ENCODE results near the gene FAM78B.

Gene FAM78B

DNA sequence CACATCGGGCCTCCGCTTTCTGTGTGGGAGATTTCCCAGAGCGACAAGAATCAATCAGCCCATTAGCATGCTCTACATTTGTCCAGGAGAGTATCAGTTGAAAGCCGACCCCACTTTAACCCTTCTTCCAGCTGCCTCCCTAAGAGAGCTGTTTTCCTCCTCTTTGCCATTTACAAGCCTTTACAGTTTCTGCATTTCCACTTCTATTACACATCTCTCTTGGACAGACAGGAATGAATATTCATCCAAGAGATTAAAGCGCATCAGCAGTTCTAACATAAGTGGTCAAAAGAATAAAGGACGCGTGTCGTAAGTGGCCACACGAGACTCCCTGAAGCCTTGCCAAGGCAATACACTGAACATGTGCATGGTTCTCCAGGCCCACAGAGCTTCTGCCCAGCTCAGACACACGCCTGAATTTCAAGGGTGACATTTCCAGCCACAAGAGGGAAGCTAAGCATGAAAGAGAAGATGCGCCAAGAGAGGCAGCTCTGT, 47.3 kb downstream of the FAM78B start:
- no peak for DNase-seq (ENCODE audit: low spot score)

DNA sequence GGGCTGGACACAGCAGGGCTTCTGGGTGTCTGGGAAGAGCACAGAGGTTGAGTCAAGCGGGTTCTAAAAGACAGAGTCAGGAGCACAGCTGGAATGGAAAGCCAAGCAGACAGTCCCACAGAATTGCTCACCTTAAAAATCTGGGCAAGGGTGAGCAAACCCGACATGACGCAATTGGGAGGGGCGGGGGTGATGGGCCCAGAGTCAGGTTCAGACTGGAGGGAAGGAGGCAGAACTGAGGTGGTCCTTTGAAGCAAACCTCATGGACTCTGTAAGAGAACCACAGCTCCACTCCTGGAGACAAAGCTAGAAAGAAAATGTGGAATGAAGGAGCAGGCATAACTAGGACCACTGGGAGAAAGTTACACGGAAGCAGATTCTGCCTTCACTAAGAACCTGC, 49.0 kb downstream of the FAM78B start:
- DNase-seq (ENCODE audit: low spot score): no peak

DNA sequence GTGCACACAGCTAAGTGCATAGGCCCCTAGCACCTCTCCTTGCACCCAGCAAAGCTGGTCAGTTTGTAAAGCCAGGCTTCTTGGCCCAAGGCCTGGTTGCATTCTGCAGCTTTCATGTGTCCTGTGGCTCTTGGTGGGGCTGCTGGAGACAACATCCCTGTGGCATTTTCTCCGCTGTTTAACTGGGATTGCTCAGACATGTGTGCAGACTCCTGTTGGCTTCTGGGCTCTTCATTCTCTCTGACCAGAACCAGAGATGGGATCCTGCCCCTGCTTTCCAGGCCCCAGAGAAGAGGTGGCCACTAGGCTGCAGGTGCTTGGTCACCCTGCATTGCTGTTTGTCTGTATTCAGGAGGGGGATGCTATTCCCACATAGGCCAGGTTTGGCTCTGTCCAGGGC, 50.8 kb downstream of the FAM78B start:
- no peak for DNase-seq (ENCODE audit: low spot score)

DNA sequence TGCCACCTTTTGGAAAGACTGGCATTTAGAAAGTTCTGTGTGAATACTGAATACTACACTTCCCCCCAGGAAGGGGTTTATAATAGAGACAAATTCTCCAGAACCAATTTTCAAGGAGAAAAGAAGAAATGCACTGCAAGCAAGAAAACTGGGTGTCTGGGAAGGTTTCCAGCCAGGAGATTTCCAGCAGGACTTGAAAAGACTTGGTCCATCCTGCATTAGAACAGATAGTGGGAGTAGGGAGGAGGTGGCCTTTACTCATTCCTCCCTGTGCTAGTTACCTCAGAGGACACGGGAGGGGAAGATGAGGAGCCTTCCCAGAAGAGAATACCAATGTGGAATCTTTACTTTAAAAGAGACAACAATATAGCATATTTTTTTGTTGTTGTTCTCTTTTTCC, 52.4 kb downstream of the FAM78B start:
- no peak for DNase-seq (ENCODE audit: low spot score)

DNA sequence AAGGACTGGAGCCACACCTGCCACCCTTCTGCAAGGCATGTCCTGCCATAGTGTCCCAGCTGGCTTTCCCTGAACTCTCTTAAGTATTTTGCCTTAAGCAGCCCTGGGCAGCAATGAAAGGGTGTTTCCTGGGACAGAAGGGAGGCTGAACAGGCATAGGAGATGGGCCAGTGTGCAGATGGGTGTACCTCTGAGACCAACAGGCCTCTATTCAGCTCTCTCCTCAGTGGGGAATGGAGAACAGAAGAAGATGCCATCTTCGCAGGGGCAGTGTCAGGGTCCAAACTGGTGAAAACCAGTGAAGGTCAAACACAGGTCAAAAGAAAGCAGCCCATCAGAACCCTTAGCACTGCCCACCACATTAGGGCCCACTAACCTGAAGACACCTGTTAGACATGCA, 53.2 kb downstream of the FAM78B start:
- no peak for DNase-seq (ENCODE audit: low spot score)

DNA sequence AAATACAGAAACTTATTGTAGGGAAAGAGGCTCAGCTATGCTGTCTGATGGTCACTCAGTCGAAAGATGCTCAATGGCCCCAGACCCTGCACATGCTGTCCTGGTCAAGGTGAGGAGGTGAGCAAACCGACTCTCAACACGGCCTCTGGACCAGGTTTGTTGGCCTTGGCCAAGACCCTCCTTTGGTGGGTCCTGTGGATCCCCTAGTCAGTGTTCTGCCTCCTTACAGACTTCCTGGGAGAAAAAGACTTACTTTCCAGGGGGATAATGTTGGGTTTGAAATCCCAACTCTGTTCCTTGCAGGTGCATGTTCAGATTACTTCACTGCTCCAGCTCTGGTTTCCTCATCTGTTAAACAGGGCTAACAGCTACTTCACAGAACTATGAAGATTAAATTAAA, 53.8 kb downstream of the FAM78B start:
- DNase-seq (ENCODE audit: low spot score): no peak

DNA sequence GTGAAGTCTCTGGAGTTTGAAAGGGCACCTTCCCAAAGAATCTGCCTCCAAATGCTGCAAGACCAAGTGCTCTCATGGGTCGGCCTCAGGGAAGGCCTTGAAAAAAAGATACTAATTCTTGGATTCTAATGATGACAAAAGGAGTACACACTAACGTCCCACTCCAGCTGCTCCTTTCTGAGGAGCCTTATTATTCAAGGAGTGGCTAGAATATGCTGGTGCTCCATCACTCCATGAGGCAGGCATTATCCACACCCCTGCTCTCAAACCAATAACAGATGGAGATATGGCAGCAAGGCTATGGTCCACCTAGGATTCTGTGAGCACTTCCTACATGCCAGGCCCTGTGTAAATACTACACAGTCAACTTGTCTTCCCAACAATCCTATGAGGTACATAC, 54.4 kb downstream of the FAM78B start:
- no peak for DNase-seq (ENCODE audit: low spot score)

DNA sequence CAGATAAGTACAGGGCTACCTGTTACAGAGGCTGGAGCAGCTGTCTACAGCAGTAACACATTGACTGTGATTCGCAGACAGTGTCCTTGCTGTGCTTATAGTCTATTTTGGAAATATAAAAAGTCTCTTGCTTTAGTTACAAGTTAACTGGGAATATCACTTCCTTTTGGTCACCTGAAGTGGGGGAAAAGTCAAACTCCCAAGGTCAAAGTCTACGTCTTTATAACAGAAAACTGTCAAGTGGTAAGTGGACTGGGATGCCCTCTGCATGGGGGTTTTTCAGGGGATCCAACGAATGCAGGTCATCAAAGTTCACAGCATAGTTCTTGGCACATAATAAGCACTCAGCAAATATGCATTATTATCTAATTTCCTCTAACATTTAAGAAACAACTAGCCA, 55.4 kb downstream of the FAM78B start:
- DNase-seq (ENCODE audit: low spot score): no peak

DNA sequence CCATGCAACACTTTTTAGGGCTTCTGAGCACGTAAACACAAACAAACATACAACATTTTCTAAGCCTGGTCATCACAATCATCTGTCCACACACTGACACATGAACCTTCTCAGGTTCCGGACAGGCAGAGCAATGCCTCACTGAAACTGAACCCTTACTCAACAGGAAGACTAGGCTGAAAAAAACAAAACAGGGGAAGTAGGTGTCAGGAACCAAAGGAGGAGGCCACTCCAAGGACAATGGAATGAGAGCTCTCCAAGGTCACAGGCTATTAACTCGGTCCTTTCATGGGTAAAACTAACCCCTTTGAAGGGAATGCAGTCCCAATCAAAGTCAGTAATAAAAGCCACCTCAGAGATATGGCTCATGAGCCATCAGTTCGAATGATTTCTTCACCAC, 76.6 kb downstream of the FAM78B start:
- no peak for DNase-seq (ENCODE audit: low spot score)

DNA sequence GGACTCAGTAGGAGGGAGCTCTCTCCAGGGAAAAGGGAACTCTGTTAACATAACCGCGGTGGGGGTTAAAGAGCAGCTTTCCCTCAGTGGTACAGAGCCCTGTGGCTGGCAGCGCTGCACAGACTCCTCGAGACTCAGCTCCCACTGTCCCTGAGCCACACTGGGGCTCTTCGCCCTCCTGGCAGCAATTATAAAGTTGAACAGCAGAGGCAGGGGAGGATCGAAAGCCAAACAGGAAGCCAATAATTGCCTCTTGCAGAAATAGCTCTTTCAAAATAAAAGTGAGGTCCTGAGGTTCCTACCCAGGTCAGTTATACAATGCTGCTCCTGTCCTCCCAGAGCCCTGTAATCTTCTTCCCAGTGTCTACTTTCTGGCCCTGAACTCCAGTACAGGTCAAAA, 77.0 kb downstream of the FAM78B start:
- DNase-seq (ENCODE audit: low spot score): no peak

DNA sequence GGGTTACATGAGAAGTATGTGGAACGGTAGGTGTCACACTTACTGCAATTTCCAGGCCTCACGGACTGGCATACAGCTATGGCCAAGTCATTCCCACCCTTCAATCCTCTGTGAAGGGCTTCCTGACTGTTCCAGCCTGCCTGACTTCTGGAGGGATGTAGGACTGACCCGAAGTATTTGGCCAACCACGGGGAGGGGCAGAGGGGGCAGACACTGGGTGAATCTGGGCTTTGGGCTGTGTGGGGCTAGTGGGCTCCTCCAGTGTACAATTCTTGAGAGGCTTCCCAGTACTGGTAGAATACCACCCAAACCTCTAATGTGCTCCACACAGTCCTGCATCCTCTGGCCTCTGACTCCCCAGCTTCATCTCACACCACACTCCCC, 78.2 kb downstream of the FAM78B start:
- no peak for DNase-seq (ENCODE audit: low spot score)

DNA sequence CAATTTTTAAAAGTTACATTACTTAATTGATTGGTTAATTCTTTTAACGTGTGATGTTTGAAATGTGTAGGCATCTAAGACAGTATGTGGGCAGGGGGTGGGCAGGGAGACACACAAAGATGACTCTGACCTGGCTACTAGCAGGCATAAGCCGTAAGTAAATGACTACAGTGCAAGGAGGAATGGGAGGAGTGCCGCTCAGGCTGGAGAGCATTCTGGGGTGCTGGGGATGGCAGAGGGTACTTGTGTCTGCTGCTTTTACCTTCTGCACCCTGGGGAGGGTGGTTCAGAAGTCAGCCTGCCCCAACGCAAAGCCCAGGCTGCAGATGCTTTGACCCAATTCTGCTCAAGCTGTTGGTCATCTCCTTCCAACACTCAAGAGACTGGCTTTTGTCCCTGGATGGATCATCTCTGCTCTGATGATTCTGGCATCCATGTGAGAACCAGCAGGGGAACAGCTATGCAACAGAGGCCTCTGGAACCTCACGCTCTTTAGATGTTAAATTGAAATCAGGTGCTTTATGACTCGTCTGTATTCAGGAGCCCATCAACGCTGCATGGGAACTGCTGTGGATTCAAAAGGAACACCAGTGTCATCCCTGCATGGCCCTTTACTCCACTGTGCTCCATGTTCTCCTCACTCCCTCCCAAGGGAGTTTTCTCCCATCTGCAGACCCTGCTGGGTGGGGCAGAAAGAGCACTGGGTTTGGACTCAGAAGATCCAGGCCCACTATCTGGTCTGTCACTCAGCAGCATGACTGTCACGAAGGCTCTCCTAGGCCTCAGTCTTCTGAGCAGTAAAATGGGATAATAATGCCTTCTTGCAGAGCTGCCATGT, 78.8 kb downstream of the FAM78B start:
- no peak for DNase-seq (ENCODE audit: low spot score)

DNA sequence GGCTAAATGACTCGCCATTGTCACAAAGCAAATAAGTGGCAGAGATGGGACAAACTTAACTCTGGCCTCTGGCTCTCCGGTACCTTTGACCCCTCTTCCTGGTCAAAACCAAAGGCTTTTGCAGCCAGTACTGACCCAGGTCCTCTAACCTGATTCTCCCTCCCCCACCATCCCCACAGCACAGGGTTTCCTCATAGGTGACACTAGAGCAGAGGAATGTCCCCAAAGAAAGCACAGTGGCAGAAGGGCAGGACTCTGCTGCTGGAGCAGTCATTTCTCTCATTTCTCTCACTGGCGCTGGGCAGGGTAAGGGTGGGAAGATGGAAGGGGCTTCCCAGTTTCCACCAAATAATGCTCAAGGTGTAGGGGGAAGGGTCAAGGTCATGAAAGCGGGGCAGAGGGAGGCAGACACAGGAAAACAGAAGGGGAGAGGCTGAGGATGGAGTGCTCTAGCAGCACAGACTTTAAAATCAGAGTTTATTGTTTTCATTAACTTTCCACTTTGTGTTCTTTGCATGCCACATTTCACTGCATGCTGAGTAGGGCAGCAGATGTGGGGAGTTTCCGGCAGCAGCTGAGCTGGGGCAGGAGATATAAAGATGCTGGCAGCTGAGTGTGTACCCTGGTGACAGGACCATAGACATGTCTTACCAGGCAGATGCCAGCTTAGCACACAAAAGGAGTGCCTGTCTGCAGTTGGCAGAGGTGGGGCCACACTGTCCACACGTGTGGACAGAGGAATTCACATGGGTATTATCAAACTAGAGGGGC, 80.5 kb downstream of the FAM78B start:
- no peak for DNase-seq (ENCODE audit: low spot score)

DNA sequence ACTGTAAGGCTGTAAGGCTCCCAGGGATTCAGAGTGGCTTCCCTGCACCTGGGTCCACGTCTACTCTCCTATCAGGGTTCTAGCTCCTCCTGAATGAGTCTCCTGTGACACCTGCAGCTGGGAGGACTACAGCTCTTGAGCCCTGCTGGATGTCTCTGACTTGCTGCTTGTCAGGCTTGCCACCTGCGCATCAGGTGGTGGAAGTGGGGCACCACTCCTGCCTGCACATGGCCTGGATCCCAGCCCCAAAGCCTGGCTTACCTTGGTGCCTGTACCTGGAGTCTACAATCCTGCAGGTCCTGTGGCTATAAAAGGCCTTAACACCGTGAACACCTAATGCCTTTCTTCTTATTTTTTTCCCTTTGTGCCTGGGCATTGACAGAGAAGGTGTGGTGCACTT, 82.2 kb downstream of the FAM78B start:
- DNase-seq (ENCODE audit: low spot score): no peak

DNA sequence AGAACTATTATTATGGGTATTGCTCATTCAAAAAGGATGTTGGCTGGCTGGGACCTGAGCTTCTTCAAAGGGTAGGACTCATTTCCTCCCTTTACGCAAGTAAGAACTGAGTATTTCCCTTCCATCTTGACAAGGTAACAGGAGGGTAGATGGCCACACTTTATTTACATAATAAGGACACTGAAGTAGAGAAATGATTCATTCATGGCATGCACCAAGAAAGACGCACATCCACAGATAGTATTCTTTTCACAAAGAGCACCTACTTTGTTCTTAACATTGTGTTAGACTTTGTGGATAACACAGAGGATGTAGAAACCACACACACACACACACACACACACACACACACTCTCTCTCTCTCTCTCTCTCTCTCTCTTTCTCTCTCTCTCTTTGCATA, 82.9 kb downstream of the FAM78B start:
- DNase-seq (ENCODE audit: low spot score): no peak

DNA sequence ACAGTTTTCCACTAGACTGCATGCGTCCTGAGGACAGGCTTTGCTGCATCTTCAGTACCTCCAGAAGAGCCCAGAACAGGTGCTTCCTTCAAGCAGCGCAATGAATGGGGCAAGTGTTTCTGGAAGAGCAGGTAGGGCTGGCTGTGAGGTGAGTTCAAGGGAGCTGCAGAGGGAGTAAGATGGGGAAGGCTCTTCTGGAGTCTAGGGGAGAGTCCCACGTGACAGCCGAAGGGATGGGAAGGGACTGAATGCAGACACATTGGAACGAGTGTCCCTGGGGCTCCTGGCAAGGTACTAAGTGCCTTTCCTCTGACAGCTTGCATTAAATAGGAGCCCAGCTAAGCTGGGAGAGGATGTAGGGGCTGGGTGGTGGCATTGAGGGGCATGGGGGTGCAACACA, 84.2 kb downstream of the FAM78B start:
- DNase-seq (ENCODE audit: low spot score): no peak

DNA sequence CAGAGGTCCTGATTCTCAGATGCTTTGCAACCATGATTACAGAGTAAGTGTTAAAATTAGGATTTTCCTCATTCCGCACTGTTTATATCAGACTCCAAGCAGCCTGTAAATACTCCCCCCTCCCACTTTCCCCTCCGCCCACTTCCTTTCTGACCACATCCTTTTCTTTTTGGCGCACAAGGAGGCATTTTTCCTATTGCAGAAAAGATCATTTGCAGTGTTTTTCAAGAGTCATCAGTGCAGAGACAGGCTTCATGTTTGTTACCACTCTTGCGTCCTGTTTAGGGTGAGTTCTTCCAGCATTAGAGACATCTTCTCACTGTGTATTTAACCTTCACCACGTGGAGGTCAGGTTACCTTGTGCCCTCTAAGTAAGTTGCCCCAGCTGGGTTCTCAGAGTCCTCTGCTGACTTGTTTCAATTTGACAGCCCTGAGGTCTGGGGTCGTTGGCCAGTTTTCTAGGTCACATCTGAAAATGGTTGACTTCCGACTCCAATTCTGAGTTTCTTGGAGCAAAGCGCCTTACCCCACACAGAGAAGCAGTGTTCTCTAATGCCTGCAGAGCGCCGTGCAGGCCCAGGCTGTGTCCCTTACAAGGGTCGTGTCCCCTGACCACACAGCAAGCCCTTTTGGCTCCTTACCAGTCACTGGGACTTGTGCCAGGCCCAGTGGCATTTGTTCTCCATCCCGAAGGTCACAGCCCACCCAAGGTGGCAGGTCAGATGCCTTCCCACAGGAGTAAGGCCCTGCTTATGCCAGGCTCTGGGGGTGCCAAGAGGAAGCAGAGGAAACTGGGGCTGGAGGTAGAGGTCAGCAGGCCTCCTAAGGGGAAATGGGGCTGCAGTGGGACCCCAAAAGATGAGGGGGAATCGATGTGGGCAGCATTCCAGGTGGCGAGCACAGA, 85.6 kb downstream of the FAM78B start:
- no peak for DNase-seq (ENCODE audit: low spot score)

DNA sequence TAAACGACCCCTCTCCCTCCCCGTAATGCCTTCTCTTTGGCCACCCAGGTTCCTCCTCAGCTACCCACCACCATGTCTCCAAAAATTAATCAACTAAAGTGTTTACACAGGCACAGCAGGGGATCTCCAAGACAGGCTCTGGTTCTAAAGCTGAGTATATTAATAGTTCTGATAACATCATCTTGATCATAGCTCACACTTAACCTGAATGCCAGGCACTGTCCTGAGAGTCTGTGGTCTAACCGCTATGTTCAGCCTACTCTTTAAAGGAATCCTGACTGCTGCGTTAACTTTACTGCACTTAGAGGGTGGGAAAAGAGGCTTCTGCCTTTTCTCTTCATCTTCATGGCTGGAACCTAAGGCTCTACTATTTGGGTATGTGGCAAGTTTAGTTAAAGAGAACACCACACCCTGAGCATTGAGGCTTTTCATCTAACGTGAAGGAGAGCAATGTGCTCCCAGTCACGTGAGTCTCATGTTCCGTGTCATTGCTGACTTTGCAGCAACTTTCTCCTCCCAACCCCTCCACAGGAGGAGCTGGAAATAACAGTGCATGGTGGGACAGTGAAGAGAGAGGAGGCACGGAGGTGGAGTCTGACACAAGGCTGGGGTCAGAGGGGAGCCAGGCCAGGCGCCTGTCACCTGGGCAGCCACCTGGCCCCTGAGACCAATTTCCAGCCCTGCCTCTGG, 86.4 kb downstream of the FAM78B start:
- DNase-seq (ENCODE audit: low spot score): no peak

DNA sequence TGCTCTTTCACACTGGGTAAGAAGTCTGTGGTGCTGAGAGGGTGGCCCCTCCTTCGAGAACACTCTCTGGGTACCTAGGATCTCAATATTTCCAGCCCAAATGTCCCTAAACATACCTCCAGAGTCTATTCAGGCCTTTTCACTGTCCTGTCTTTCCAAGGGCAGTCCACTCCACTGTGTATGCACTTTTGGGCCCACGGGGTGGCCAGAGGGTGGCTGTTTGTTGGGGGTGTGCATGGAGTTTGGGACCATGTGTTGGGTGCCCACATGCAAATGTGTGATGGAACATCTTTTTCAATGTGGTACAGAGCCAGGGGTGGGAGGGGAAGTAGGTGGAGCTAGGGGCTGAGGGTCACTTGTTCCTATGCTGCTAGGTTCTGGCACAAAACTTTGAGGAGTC, 87.5 kb downstream of the FAM78B start:
- DNase-seq (ENCODE audit: low spot score): no peak

DNA sequence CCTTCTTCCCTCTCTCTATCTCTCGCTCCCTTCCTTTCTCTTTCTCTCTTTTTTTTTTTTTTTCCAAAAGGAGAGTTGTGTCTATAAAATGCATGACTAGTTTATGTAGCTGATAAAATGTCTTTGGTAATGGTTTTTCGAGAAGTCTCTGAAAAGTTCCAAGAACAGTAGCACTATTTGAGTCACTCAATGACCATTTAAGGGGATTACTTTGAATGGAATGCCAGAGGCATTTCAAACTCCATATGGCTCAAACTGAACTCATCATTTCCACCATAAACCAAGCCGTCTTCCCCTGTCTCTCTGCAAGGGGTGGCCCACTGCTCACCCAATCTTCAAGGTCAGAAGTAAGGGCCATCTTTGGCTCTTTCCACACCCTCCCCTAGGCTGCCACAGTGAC, 93.3 kb downstream of the FAM78B start:
- DNase-seq (ENCODE audit: low spot score): no peak

DNA sequence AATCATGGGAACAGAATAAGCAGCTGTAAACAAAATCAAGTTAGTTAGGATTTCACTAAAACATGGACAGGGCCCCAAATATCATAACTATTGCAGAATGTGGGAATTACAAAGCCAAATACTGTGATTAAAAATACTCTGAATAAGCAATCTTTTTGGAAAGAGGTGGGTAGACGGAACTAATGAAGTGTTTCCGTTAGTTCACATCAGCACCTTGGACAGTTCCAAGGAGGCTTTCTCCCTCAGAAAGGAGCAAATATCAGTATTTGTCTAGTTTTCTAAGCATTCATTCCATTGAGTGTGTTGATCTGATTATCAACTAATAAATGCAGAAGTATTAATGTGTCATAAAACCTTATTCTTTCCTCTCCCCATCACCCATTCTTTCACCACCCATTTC, 97.4 kb downstream of the FAM78B start:
- DNase-seq (ENCODE audit: low spot score): no peak

DNA sequence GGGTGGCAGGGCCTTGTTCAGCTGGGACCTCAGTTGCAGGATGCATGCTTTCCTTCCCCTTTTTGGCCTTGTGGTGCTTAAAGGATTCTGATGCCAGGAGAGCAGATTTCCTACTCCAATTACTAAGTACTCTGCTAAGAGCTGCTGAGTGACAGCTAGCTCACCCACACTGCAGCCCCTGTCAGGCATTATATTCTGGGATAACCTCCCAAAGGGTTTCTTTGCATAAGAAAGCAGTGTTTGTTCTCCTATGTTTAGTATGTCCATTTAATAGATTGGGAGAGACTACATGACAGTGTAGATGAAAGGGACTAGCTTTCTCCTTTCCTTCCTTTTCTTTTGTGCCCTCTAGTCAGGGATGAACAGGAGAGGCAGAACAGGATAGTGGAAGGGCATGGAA, 100.7 kb downstream of the FAM78B start:
- DNase-seq (ENCODE audit: low spot score): no peak

Measured in globus pallidus (tissue), 1 donor.